HepG2 (cell line): ENCODE data around the gene TM9SF2. TPM values are rescaled to one million over a fixed set of nuclear protein-coding genes. Genes with fewer than 3 reads are reported as not detected.

Source experiments
- ATAC-seq: fragments of 200-7000 bp; cut with Tn5 transposase; 3 replicates; pipeline ENCODE4 v1.9.1; 2020; ENCODE audit warnings: mild to moderate bottlenecking, moderate library complexity
- BruUV-seq: library from RNA; stranded (reverse); fragments of 400-500 nt; replicated peaks from 2 replicates; lab custom pipeline; 2021; lab: Mats Ljungman, UMichigan
- CTCF ChIA-PET: fragments of 300-600 bp; formaldehyde crosslinking; extraction: SDS; loops from one replicate; lab custom pipeline; 2021; ENCODE audit warnings: low total read pairs, inconsistent platforms, low intra/inter-chr PET ratio; lab: Yijun Ruan, JAX
- POLR2A ChIA-PET: fragments of 350-600 bp; sonication (Branson Sonifier 250); formaldehyde crosslinking; loops from one replicate; lab custom pipeline; 2020; ENCODE audit warnings: antibody characterized with exemption, inconsistent platforms; lab: Yijun Ruan, JAX
- DNase-seq: peaks from one replicate; pipeline ENCODE4 v3.0.0-alpha.2; 2015; ENCODE audit warnings: low spot score
- FAIRE-seq: peaks from 3 replicates; lab custom pipeline; 2011; peaks lifted over from hg19 to GRCh38; lab: Jason Lieb, UNC
- H2AFZ ChIP-seq: one replicate; pipeline ENCODE4 v1.6.1; 2011; ENCODE audit warnings: low read length, inconsistent platforms
- H3K27ac ChIP-seq: fragments of 300-600 bp; 3 replicates; pipeline ENCODE4 v1.8.0; 2011; ENCODE audit warnings: mixed run types, mild to moderate bottlenecking, mixed read lengths, low read length, inconsistent platforms; ENCODE audit not compliant: insufficient read depth; ENCODE audit errors: extremely low read length
- H3K27me3 ChIP-seq, 2 experiments: fragments of 200-600 bp in 1 of 2; 2 replicates in 1 of 2; 3 replicates in 1 of 2; pipeline versions ENCODE4 v1.6.0 to v1.8.0; 2011; ENCODE audit warnings: low read length in 2 of 2, mild to moderate bottlenecking in 2 of 2, moderate library complexity in 2 of 2, inconsistent platforms in 1 of 2; ENCODE audit not compliant: insufficient read depth in 2 of 2, control insufficient read depth in 1 of 2
- H3K36me3 ChIP-seq, 2 experiments: fragments of 200-600 bp in 1 of 2; replicated peaks in 1 of 2; 2 replicates in 1 of 2; 3 replicates in 1 of 2; pipeline versions ENCODE4 v1.5.1 to v1.8.0; 2011; ENCODE audit warnings: low read length in 2 of 2, inconsistent platforms in 1 of 2; ENCODE audit not compliant: insufficient read depth in 2 of 2, control insufficient read depth in 1 of 2
- H3K4me1 ChIP-seq: 2 replicates; pipeline ENCODE4 v1.5.1; 2012; ENCODE audit warnings: low read length, inconsistent platforms; ENCODE audit not compliant: insufficient read depth
- H3K4me2 ChIP-seq: 2 replicates; pipeline ENCODE4 v1.6.0; 2011; ENCODE audit warnings: low read depth, low read length, inconsistent platforms
- H3K4me3 ChIP-seq, 3 experiments: fragments of 200-600 bp in 1 of 3; sonication (generic), shearing (Covaris generic) in 1 of 3; replicated peaks in 1 of 3; 2 replicates each; pipeline ENCODE4 v1.5.1; 2011 to 2016; ENCODE audit warnings: low read length in 3 of 3, inconsistent platforms in 2 of 3, low read depth in 2 of 3, mild to moderate bottlenecking in 2 of 3, control low read depth in 1 of 3, mixed read lengths in 1 of 3; ENCODE audit not compliant: insufficient read depth in 1 of 3
- H3K79me2 ChIP-seq: one replicate; pipeline ENCODE4 v1.6.1; 2011; ENCODE audit warnings: low read length, inconsistent platforms; ENCODE audit not compliant: insufficient read depth
- H3K9ac ChIP-seq: 2 replicates; pipeline ENCODE4 v1.6.0; 2011; ENCODE audit warnings: mild to moderate bottlenecking, low read depth, low read length, inconsistent platforms; ENCODE audit not compliant: insufficient read depth
- H3K9me3 ChIP-seq: 2 replicates; pipeline ENCODE4 v1.5.1; 2012; ENCODE audit warnings: mild to moderate bottlenecking, low read length
- H4K20me1 ChIP-seq: 2 replicates; pipeline ENCODE4 v1.6.0; 2011; ENCODE audit warnings: inconsistent platforms, mild to moderate bottlenecking, low read length, moderate library complexity; ENCODE audit not compliant: insufficient read depth
- RBM22 ChIP-seq: fragments of 200-400 bp; formaldehyde crosslinking; optimal IDR thresholded peaks from 2 replicates; pipeline ENCODE3; 2017; ENCODE audit warnings: mild to moderate bottlenecking, low read length, moderate library complexity
- RELA ChIP-seq: sonication (generic); formaldehyde crosslinking; IDR thresholded peaks from 2 replicates; pipeline ENCODE4 v1.4.0; 2020; ENCODE audit warnings: missing genetic modification reagents
- ZBTB10 ChIP-seq: sonication (generic); formaldehyde crosslinking; IDR thresholded peaks from 2 replicates; pipeline ENCODE4 v1.4.0; 2020; ENCODE audit warnings: missing genetic modification reagents, borderline replicate concordance
- ZBTB25 ChIP-seq: IDR thresholded peaks from 2 replicates; pipeline ENCODE4 v1.6.1; 2018; ENCODE audit warnings: missing genetic modification reagents
- ZNF720 ChIP-seq: sonication (generic); formaldehyde crosslinking; IDR thresholded peaks from 2 replicates; pipeline ENCODE4 v1.4.0; 2020; ENCODE audit warnings: missing genetic modification reagents
- ZSCAN22 ChIP-seq: sonication (generic); formaldehyde crosslinking; IDR thresholded peaks from 2 replicates; pipeline ENCODE4 v1.4.0; 2020; ENCODE audit warnings: mild to moderate bottlenecking, missing genetic modification reagents
- WGBS: methylation state at CpG from one replicate; pipeline ENCODE4 v1.1.6; 2017; ENCODE audit warnings: low lambda C conversion rate; 5-methylcytosine and 5-hydroxymethylcytosine counted together
- in situ Hi-C: cut with HindIII; loops from 2 replicates; pipeline ENCODE4 v1.10.0; 2017; ENCODE audit warnings: low pct_unique_long_range_greater_than_20kb; ENCODE audit not compliant: extremely low pct_ligation_motif_present
- intact Hi-C: fragments of 100-400 bp; cut with micrococcal nuclease; formaldehyde crosslinking; loops from one replicate; pipeline ENCODE4 v1.10.0; 2022; ENCODE audit not compliant: unreplicated experiment
- polyA plus RNA-seq, 8 experiments: library from polyadenylated mRNA; depleted of rRNA in 3 of 8; stranded (reverse) in 7 of 8; unstranded in 1 of 8; fragments of >200 nt; fragmentation: Illumina TruSeq in 4 of 8; extraction: Trizol in 4 of 8; gene quantifications; 2 replicates each; pipeline versions ENCODE4 v1.2.1 to v1.2.3, GENCODE V29; 2011 to 2016; ENCODE audit warnings: low read depth in 4 of 8, missing spikeins in 1 of 8, mixed read lengths in 1 of 8; ENCODE audit not compliant: insufficient read depth in 1 of 8
- total RNA-seq, 5 experiments: library from RNA; depleted of rRNA; stranded (reverse); fragments of >200 nt; fragmentation: Illumina TruSeq; extraction: Trizol; gene quantifications; 2 replicates each; pipeline ENCODE4 v1.2.3, GENCODE V29; 2016; ENCODE audit warnings: low read depth in 1 of 5

The TM9SF2 gene
- total and polyA plus RNA-seq, 2 of the 13 experiments (the other 11 are each of a cell fraction or from before 2014, with no cell fraction given): 94.1 to 123 TPM

- no peak for TF ChIP-seq ZBTB10 (CRISPR knock-in tag)
- TF ChIP-seq ZBTB25 (CRISPR knock-in tag): no peak
- no peak for TF ChIP-seq ZSCAN22
- TF ChIP-seq RBM22: no peak
Observed at GRCh38 chr13:99546878-99547277, 45.6 kb downstream of the TM9SF2 start (continued).

- no peak overlapping the region for H3K27ac ChIP-seq
Observed at GRCh38 chr13:99548448-99548847, 47.2 kb downstream of the TM9SF2 start.

More at GRCh38 chr13:99548448-99548847, 47.2 kb downstream of the TM9SF2 start:
- ATAC-seq (no peak), DNase-seq (no peak), FAIRE-seq (no peak)
- Histone ChIP-seq H3K27me3 (no peaks in the 10 kb centered on the region), H3K36me3 (peaks cover 6 to 72% of the 10 kb centered on the region in 2 experiments), H3K79me2 (no peaks in the 10 kb centered on the region), H4K20me1 (no peaks in the 10 kb centered on the region), H3K9me3 (no peaks in the 10 kb centered on the region), H3K4me1 (no peaks in the 10 kb centered on the region), H3K4me2 (no peak overlapping the region), H3K9ac (no peak overlapping the region), H2AFZ (no peak overlapping the region), H3K4me3 (no peak overlapping the region)
- TF ChIP-seq RELA (CRISPR knock-in tag) (no peak), ZNF720 (CRISPR knock-in tag) (no peak)
- ChIA-PET POLR2A (no interaction called here), CTCF (no interaction called here)
- 98% methylated on average over 4 of the region's 4 CpGs for WGBS
- intact Hi-C loops (no loop called here), in situ Hi-C loops (no loop called here)
- BruUV-seq: no TSS peak
